ENCODE data around the gene ZMYND10.

ZMYND10 gene

GRCh38 chr3:50371133-50371685 is 25.7 kb upstream of the ZMYND10 start:
- no peak for DNase-seq (ENCODE audit: low read depth)

- DNase-seq (ENCODE audit: low read depth), result no peak
These were observed 25.1 kb upstream of the ZMYND10 start for GRCh38 chr3:50370594-50370993.

- no peak for DNase-seq (ENCODE audit: low read depth)
These were observed 23.6 kb upstream of the ZMYND10 start for GRCh38 chr3:50369012-50369670.

GRCh38 chr3:50365842-50366220 is 20.3 kb upstream of the ZMYND10 start:
- no peak for DNase-seq (ENCODE audit: low read depth)

- DNase-seq (ENCODE audit: low read depth), result peak; percentile 93
These were observed 19.7 kb upstream of the ZMYND10 start for GRCh38 chr3:50365080-50365841.

GRCh38 chr3:50364573-50365079 is 19.1 kb upstream of the ZMYND10 start:
- no peak for DNase-seq (ENCODE audit: low read depth)

- DNase-seq (ENCODE audit: low read depth), result no peak
These were observed 14.2 kb upstream of the ZMYND10 start for GRCh38 chr3:50359760-50360110.

- peak; percentile 94 for DNase-seq (ENCODE audit: low read depth)
These were observed 13.6 kb upstream of the ZMYND10 start, which contains the start of gene TMEM115 for GRCh38 chr3:50358911-50359759. TMEM115 (minus strand) TSS chr3:50359521; CDS start chr3:50359063, 458 bp downstream.

- DNase-seq (ENCODE audit: low read depth), result no peak
These were observed 12.9 kb upstream of the ZMYND10 start for GRCh38 chr3:50358355-50358910.

- no peak for DNase-seq (ENCODE audit: low read depth)
These were observed 11.9 kb upstream of the ZMYND10 start for GRCh38 chr3:50357481-50357880.

GRCh38 chr3:50356553-50356952 is 11.0 kb upstream of the ZMYND10 start:
- no peak for DNase-seq (ENCODE audit: low read depth)

- no peak for DNase-seq (ENCODE audit: low read depth)
These were observed 10.5 kb upstream of the ZMYND10 start for GRCh38 chr3:50355829-50356552.

GRCh38 chr3:50354850-50355249 is 9.3 kb upstream of the ZMYND10 start:
- no peak for DNase-seq (ENCODE audit: low read depth)

GRCh38 chr3:50354186-50354764 is 8.7 kb upstream of the ZMYND10 start:
- DNase-seq (ENCODE audit: low read depth), result no peak

- DNase-seq (ENCODE audit: low read depth), result no peak
These were observed 7.9 kb upstream of the ZMYND10 start for GRCh38 chr3:50353245-50354004.

GRCh38 chr3:50352781-50353180 is 7.2 kb upstream of the ZMYND10 start:
- no peak for DNase-seq (ENCODE audit: low read depth)

GRCh38 chr3:50351323-50351697 is 5.8 kb upstream of the ZMYND10 start:
- DNase-seq (ENCODE audit: low read depth), result no peak

- DNase-seq (ENCODE audit: low read depth), result peak; percentile 99
These were observed 5.2 kb upstream of the ZMYND10 start, which contains the start of the genes CYB561D2 and NPRL2 for GRCh38 chr3:50350527-50351322. CYB561D2 (plus strand) TSS chr3:50350862; CDS start chr3:50351434, 572 bp downstream. NPRL2 (minus strand) TSS chr3:50350775; CDS start chr3:50350652, 123 bp downstream.

GRCh38 chr3:50350213-50350526 is 4.6 kb upstream of the ZMYND10 start:
- no peak for DNase-seq (ENCODE audit: low read depth)

All from T follicular helper cell (primary cell).